ENCODE data around the gene SRGN. TPM values are rescaled to one million over a fixed set of nuclear protein-coding genes. Genes with fewer than 3 reads are reported as not detected.

The SRGN gene
- total and polyA plus RNA-seq, 2 of the 8 experiments (the other 6 are each of a cell fraction or from before 2014, with no cell fraction given): 0.06 TPM; not detected in 1

DNA sequence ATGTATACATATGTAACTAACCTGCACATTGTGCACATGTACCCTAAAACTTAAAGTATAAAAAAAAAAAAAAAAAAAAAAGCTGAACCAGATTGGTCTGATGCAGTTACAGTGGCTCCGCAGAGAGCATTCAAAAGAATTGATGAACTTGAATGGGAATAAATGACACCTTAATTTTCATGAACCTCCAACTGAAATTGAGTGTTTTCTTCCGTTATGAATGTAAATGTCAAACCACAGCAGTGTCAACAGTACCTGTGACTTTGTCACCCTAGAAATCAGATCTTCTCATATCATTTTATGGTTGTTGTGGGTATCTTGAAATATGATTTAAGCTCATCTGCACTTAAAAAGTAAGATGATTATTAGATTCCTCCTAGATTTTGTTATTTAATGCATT lies 32.7 kb upstream of the SRGN start:
- Histone ChIP-seq H3K27ac (ENCODE audit: low read depth, low read length) (no peak overlapping the region), H4K20me1 (replicated peaks in 1 of 2; ENCODE audit: control insufficient read depth in 1 of 2, insufficient read depth in 2 of 2, low read length in 2 of 2) (no peaks in the 10 kb centered on the region), H3K4me1 (replicated peaks in 1 of 4; ENCODE audit: control insufficient read depth in 3 of 4, insufficient read depth in 4 of 4, low read length in 3 of 4) (peaks cover 0 to 5% (median 2%) of the 10 kb centered on the region in 4 experiments; a peak in 4 of 7 replicates), H3K4me3 (ENCODE audit: extremely low read depth in 1 of 4, insufficient read depth in 2 of 4, low read depth in 3 of 4, low read length in 4 of 4) (no peak overlapping the region), H3K23ac (ENCODE audit: insufficient read length) (no peak overlapping the region), H3K36me3 (ENCODE audit: control insufficient read depth in 2 of 4, insufficient read depth in 4 of 4, low read length in 3 of 4) (no peaks in the 10 kb centered on the region), H3K14ac (ENCODE audit: insufficient read length) (no peak overlapping the region), H3K4ac (replicated peaks; ENCODE audit: insufficient read length, low read depth, low read length) (no peak overlapping the region), H2BK12ac (ENCODE audit: low read depth, low read length) (no peak overlapping the region), H3K9ac (replicated peaks in 1 of 4; ENCODE audit: extremely low read depth in 1 of 4, low read depth in 3 of 4, low read length in 3 of 4) (no peak overlapping the region), H3K23me2 (ENCODE audit: low read depth, low read length) (no peaks in the 10 kb centered on the region), H3K79me2 (ENCODE audit: control insufficient read depth in 1 of 2, insufficient read depth in 2 of 2, low read length in 2 of 2) (no peaks in the 10 kb centered on the region), H4K8ac (ENCODE audit: extremely low read depth, insufficient read depth, low read length) (no peak overlapping the region), H2BK120ac (replicated peaks; ENCODE audit: low read depth, low read length) (no peak overlapping the region), H3K79me1 (ENCODE audit: low read depth, low read length) (no peaks in the 10 kb centered on the region), H3K27me3 (replicated peaks in 1 of 4; ENCODE audit: control insufficient read depth in 3 of 4, extremely low read depth in 1 of 4, insufficient read depth in 3 of 4, low read length in 3 of 4) (no peaks in the 10 kb centered on the region), H2BK20ac (ENCODE audit: low read length) (no peak overlapping the region), H2AK5ac (ENCODE audit: low read depth, low read length) (no peak overlapping the region), H4K5ac (ENCODE audit: insufficient read length, low read depth, low read length) (no peak overlapping the region), H2BK5ac (ENCODE audit: low read depth, low read length) (no peak overlapping the region), H3K9me3 (ENCODE audit: insufficient read depth in 2 of 2, low read depth in 1 of 2, low read length in 1 of 2) (no peaks in the 10 kb centered on the region), H3K56ac (replicated peaks; ENCODE audit: insufficient read length, low read depth, low read length) (no peak overlapping the region), H2BK15ac (ENCODE audit: low read length) (no peak overlapping the region), H3K18ac (ENCODE audit: extremely low read depth, low read length) (no peak overlapping the region), H2AFZ (ENCODE audit: low read length) (no peak overlapping the region), H4K91ac (replicated peaks; ENCODE audit: insufficient read length, low read length) (no peak overlapping the region), H3K4me2 (ENCODE audit: insufficient read depth in 1 of 2, low read depth in 2 of 2, low read length in 2 of 2) (no peak overlapping the region)
- 86% methylated on average over 2 of the region's 2 CpGs; no CpG with 5 or more reads in 1 of the 2 experiments for WGBS, 2 experiments (ENCODE audit: extremely low coverage in 1 of 2, insufficient coverage in 1 of 2, insufficient read length in 1 of 2, insufficient replicate concordance in 2 of 2, low coverage in 1 of 2, low lambda C conversion rate in 2 of 2, missing lambda C conversion rate in 1 of 2)
- no peak for FAIRE-seq
- DNase-seq (ENCODE audit: low read depth in 1 of 2, low spot score in 2 of 2): no peak
- ChIA-PET CTCF (ENCODE audit: partially characterized antibody) (interaction anchor here (0.7 to 1.9 kb wide), 4 partner anchors 9 to 535 kb away, joined by 3 to 7 read pairs (median 5); no protein-coding TSS in a partner anchor), POLR2A (ENCODE audit: partially characterized antibody) (interaction anchor here (0.6 kb wide), 1 partner anchor 147 kb away, joined by 3 read pairs; no protein-coding TSS in a partner anchor)
- TF ChIP-seq RFX5 (IDR thresholded peaks at IDR 0.05; ENCODE audit: borderline replicate concordance, low read depth, low read length) (no peak), SP4 (IDR thresholded peaks at IDR 0.05; ENCODE audit: low read length) (no peak), HDAC2 (IDR thresholded peaks at IDR 0.05; ENCODE audit: borderline replicate concordance in 1 of 2, low read depth in 2 of 2, low read length in 2 of 2) (no peak), BCL11A (IDR thresholded peaks at IDR 0.05; ENCODE audit: low read depth in 2 of 2, low read length in 2 of 2) (no peak), EP300 (IDR thresholded peaks at IDR 0.05; ENCODE audit: borderline replicate concordance in 1 of 2, low read depth in 2 of 2, low read length in 2 of 2) (no peak), NRF1 (IDR thresholded peaks at IDR 0.05; ENCODE audit: low read depth, low read length) (no peak), GTF2F1 (IDR thresholded peaks at IDR 0.05; ENCODE audit: borderline replicate concordance, low read depth, low read length) (no peak), KDM4A (IDR thresholded peaks at IDR 0.05; ENCODE audit: low read depth, low read length, severe bottlenecking) (no peak), MAX (IDR thresholded peaks at IDR 0.05) (no peak), HDAC6 (IDR thresholded peaks at IDR 0.05; ENCODE audit: low read depth, low read length) (no peak)
- TF ChIP-seq, protein P1, sequence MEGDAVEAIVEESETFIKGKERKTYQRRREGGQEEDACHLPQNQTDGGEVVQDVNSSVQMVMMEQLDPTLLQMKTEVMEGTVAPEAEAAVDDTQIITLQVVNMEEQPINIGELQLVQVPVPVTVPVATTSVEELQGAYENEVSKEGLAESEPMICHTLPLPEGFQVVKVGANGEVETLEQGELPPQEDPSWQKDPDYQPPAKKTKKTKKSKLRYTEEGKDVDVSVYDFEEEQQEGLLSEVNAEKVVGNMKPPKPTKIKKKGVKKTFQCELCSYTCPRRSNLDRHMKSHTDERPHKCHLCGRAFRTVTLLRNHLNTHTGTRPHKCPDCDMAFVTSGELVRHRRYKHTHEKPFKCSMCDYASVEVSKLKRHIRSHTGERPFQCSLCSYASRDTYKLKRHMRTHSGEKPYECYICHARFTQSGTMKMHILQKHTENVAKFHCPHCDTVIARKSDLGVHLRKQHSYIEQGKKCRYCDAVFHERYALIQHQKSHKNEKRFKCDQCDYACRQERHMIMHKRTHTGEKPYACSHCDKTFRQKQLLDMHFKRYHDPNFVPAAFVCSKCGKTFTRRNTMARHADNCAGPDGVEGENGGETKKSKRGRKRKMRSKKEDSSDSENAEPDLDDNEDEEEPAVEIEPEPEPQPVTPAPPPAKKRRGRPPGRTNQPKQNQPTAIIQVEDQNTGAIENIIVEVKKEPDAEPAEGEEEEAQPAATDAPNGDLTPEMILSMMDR (IDR thresholded peaks at IDR 0.05; ENCODE audit: control extremely low read depth in 1 of 3, insufficient read depth in 1 of 3, low read depth in 1 of 3, low read length in 3 of 3): no peak
